PC-3 (cell line): ENCODE results near the gene PARP16. TPM values are rescaled to one million over a fixed set of nuclear protein-coding genes. Genes with fewer than 3 reads are reported as not detected.
A peak's percentile ranks its signal among the peaks of the same experiment; 100 is the strongest.

Source experiments
- ATAC-seq: fragments of 200-7000 bp; cut with Tn5 transposase; 2 replicates; pipeline ENCODE4 v1.9.1; 2020; ENCODE audit warnings: mild to moderate bottlenecking, moderate library complexity
- BruUV-seq: library from RNA; stranded (reverse); fragments of 400-500 nt; replicated peaks from 2 replicates; lab custom pipeline; 2021; lab: Mats Ljungman, UMichigan
- CTCF ChIA-PET: fragments of 300-600 bp; sonication (Branson Sonifier 250); formaldehyde crosslinking; loops from one replicate; lab custom pipeline; 2022; ENCODE audit warnings: antibody characterized with exemption; lab: Charles Lee
- POLR2A ChIA-PET: fragments of 300-600 bp; sonication (Branson Sonifier 250); formaldehyde crosslinking; loops from one replicate; lab custom pipeline; 2022; ENCODE audit warnings: antibody characterized with exemption; ENCODE audit not compliant: unreplicated experiment; lab: Charles Lee
- DNase-seq: peaks from one replicate; pipeline ENCODE4 v3.0.0-alpha.2; 2015
- H2AFZ ChIP-seq: fragments of 300-600 bp; sonication (generic); 2 replicates; pipeline ENCODE4 v1.6.0; 2016; ENCODE audit warnings: antibody characterized with exemption, low read length
- H3F3A ChIP-seq: fragments of 300-600 bp; sonication (generic); one replicate; pipeline ENCODE4 v1.6.0; 2017; ENCODE audit warnings: antibody characterized with exemption, low read length, control low read depth, mild to moderate bottlenecking; ENCODE audit not compliant: unreplicated experiment
- H3K27ac ChIP-seq: fragments of 300-600 bp; sonication (generic); 2 replicates; pipeline ENCODE4 v1.5.1; 2016; ENCODE audit warnings: mild to moderate bottlenecking, low read length
- H3K27me3 ChIP-seq: fragments of 300-600 bp; sonication (generic); 2 replicates; pipeline ENCODE4 v1.6.1; 2016; ENCODE audit warnings: low read length, mixed read lengths
- H3K36me3 ChIP-seq: fragments of 300-600 bp; sonication (generic); 2 replicates; pipeline ENCODE4 v1.6.1; 2016; ENCODE audit warnings: low read depth, mixed run types, low read length, mixed read lengths
- H3K4me1 ChIP-seq: fragments of 300-600 bp; sonication (generic); 2 replicates; pipeline ENCODE4 v1.5.1; 2016; ENCODE audit warnings: low read length; ENCODE audit not compliant: insufficient read depth
- H3K4me2 ChIP-seq: fragments of 300-600 bp; sonication (generic); 2 replicates; pipeline ENCODE4 v1.6.0; 2016; ENCODE audit warnings: low read length
- H3K4me3 ChIP-seq: fragments of 300-600 bp; sonication (generic); 2 replicates; pipeline ENCODE4 v1.5.1; 2016; ENCODE audit warnings: mild to moderate bottlenecking, low read length, mixed read lengths
- H3K79me2 ChIP-seq: fragments of 300-600 bp; sonication (generic); 2 replicates; pipeline ENCODE4 v1.6.1; 2017; ENCODE audit warnings: low read length, mixed read lengths
- H3K9ac ChIP-seq: fragments of 300-600 bp; sonication (generic); 2 replicates; pipeline ENCODE4 v1.6.0; 2016; ENCODE audit warnings: mild to moderate bottlenecking, low read length
- H3K9me2 ChIP-seq: fragments of 300-600 bp; sonication (generic); replicated peaks from 2 replicates; pipeline ENCODE4 v1.6.1; 2016; ENCODE audit warnings: mixed run types, low read length, mixed read lengths
- H3K9me3 ChIP-seq: fragments of 300-600 bp; sonication (generic); 2 replicates; pipeline ENCODE4 v1.6.1; 2016; ENCODE audit warnings: low read length, mixed read lengths
- H4K20me1 ChIP-seq: fragments of 300-600 bp; sonication (generic); 2 replicates; pipeline ENCODE4 v1.6.1; 2016; ENCODE audit warnings: low read length, mixed read lengths
- EZH2 ChIP-seq: fragments of 300-600 bp; sonication (generic); IDR thresholded peaks from one replicate; pipeline ENCODE4 v1.6.1; 2017; ENCODE audit warnings: antibody characterized with exemption, mild to moderate bottlenecking, low read length; ENCODE audit not compliant: unreplicated experiment
- EZH2phosphoT487 ChIP-seq: fragments of 300-600 bp; sonication (generic); IDR thresholded peaks from 2 replicates; pipeline ENCODE4 v1.6.1; 2018; ENCODE audit warnings: mild to moderate bottlenecking, antibody characterized with exemption, low read length, borderline replicate concordance
- intact Hi-C: fragments of 100-400 bp; cut with micrococcal nuclease; formaldehyde crosslinking; loops from 2 replicates; pipeline ENCODE4 v1.9.0; 2023
- total RNA-seq: library from RNA; depleted of rRNA; stranded (reverse); fragments of >200 nt; gene quantifications from 2 replicates; pipeline ENCODE4 v1.2.3, GENCODE V29; 2014
- TF ChIP-seq, protein P1 (sequence below): fragments of 300-600 bp; sonication (generic); conservative IDR thresholded peaks from 2 replicates; pipeline ENCODE4 v1.5.1; 2017; ENCODE audit warnings: antibody characterized with exemption, low read depth, mild to moderate bottlenecking, low read length

The PARP16 gene
- total RNA-seq, 1 experiment from 2014 or later = 6.4 TPM

DNA sequence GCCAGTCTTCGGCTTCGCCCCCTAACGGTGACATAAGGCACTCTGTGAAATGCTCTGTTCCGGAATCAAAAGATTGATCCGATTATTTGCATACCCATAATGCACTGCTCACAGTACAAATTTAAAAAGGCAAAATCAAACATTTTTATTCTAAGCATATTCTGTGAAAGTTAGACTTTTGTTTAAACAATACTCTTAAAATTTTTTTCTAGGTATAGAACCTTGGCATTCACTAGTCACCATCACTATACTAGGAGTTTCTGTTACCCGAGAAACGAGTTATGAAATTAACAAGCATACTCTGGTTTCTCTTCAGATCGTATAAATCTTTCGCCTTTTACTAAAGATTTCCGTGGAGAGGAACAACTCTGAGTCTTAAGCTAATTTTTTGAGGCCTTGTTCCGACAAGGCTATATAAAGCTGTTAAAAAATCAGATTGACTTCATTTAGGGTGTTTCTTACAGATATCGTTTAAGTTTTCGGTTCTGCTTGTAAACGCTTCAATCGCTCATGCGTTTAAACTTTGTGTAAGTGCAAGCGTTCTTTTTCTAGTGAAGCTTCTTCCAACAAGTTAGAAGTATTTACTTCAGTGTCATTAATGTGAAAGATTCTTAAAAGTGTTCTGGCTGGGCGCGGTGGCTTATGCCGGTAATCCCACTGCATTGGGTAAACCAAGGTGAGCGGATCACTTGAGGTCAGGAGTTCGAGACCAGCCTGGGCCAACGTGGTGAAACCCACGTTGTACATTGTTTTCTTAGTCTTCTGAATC is 17.9 kb upstream of the PARP16 start, which contains the start of gene RNU5B-1:
Gene RNU5B-1, plus strand, starts transcription at position 297 of the 769 bp plus-strand sequence.
- peak; percentile 79 for ATAC-seq

DNA sequence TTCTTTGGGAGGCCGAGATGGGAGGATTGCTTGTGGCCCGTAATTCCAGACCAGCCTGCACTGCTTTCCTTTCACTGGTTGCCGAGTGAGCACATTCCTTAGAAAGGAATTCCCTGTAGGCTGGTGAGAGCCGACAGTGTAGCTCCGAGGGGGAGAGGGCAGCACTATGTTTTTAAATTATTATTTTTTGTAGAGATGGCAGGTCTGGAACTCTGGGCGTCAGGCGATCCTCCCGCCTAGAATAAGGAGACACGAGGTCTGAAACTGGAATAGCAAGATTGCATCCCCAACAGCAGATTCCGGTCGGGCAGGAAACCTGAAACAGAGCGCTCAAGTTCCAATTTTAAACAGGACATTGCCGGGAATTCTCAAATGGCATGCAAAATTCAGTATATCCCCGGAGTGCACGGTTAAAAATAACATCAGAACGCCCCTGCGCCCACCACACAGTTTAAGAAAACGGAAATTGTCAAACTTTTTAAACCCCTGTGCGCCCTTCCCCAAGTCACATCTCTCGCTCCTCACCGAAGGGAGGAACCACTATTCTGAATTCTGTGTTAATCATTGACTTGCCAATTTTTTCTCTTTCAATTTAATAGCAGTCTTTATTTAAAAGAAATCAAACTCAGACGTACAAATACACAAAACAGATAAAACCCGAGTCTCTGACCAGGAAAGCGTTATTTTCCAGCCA is 17.2 kb upstream of the PARP16 start:
- peak overlapping the region; percentile 94 for H3K4me2 ChIP-seq
- H3F3A ChIP-seq = peaks cover 4% of the 10 kb centered on the region
- CTCF ChIA-PET = no interaction called here
- no peaks in the 10 kb centered on the region for H3K27me3 ChIP-seq
- ATAC-seq (peak; percentile 29; the same call in 1 of the 2 replicates), DNase-seq (peak; percentile 68)
- no peaks in the 10 kb centered on the region for H3K36me3 ChIP-seq
- TF ChIP-seq, protein P1, sequence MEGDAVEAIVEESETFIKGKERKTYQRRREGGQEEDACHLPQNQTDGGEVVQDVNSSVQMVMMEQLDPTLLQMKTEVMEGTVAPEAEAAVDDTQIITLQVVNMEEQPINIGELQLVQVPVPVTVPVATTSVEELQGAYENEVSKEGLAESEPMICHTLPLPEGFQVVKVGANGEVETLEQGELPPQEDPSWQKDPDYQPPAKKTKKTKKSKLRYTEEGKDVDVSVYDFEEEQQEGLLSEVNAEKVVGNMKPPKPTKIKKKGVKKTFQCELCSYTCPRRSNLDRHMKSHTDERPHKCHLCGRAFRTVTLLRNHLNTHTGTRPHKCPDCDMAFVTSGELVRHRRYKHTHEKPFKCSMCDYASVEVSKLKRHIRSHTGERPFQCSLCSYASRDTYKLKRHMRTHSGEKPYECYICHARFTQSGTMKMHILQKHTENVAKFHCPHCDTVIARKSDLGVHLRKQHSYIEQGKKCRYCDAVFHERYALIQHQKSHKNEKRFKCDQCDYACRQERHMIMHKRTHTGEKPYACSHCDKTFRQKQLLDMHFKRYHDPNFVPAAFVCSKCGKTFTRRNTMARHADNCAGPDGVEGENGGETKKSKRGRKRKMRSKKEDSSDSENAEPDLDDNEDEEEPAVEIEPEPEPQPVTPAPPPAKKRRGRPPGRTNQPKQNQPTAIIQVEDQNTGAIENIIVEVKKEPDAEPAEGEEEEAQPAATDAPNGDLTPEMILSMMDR = no peak
- TF ChIP-seq EZH2 = no peak
- no peak for TF ChIP-seq EZH2phosphoT487
- peak overlapping the region; percentile 96 for H2AFZ ChIP-seq
- H4K20me1 ChIP-seq = no peaks in the 10 kb centered on the region
- TSS peak; percentile 67 for BruUV-seq
- no peaks in the 10 kb centered on the region for H3K9me3 ChIP-seq
- H3K4me1 ChIP-seq = no peaks in the 10 kb centered on the region; the same call in 1 of the 2 replicates
- H3K9ac ChIP-seq = peak overlapping the region; percentile 76
- POLR2A ChIA-PET = interaction anchor here (1.0 kb wide), 1 partner anchor 17 kb away, joined by 5 read pairs; the partner anchor contains the start of gene PARP16
- intact Hi-C loops = loop anchor here (1.0 to 2.0 kb wide), 2 partner anchors 8 to 119 kb away; partner anchors contain the start of genes CLPX and RNU5A-1
- H3K79me2 ChIP-seq = no peaks in the 10 kb centered on the region
- peak overlapping the region; percentile 87 for H3K27ac ChIP-seq
- H3K9me2 ChIP-seq = no peaks in the 10 kb centered on the region
- H3K4me3 ChIP-seq = peak overlapping the region; percentile 70

More for the DNA sequence above, 17.9 kb upstream of the PARP16 start, which contains the start of gene RNU5B-1:
- Histone ChIP-seq H4K20me1 (no peaks in the 10 kb centered on the region), H3K36me3 (no peaks in the 10 kb centered on the region), H3K9ac (peak within 1 kb of the TSS; percentile 76), H3K79me2 (no peaks in the 10 kb centered on the region), H3F3A (peaks cover 4% of the 10 kb centered on the region), H3K4me1 (no peaks in the 10 kb centered on the region; the same call in 1 of the 2 replicates), H3K4me2 (peak within 1 kb of the TSS; percentile 94), H3K27ac (peak within 1 kb of the TSS; percentile 87), H3K9me2 (no peaks in the 10 kb centered on the region), H3K27me3 (no peaks in the 10 kb centered on the region), H3K4me3 (peak within 1 kb of the TSS; percentile 70), H2AFZ (peak within 1 kb of the TSS; percentile 96), H3K9me3 (no peaks in the 10 kb centered on the region)
- peak; percentile 91 for DNase-seq
- intact Hi-C loops = loop anchor here (1.0 to 2.0 kb wide), 2 partner anchors 8 to 120 kb away; partner anchors contain the start of genes CLPX and RNU5A-1
- ChIA-PET CTCF (interaction anchor here (0.6 kb wide), 1 partner anchor 250 kb away, joined by 4 read pairs; no protein-coding TSS in a partner anchor), POLR2A (interaction anchor here (0.6 to 1.3 kb wide), 9 partner anchors 12 to 1559 kb away, joined by 3 to 17 read pairs (median 3); partner anchors contain the start of genes CLPX and PARP16)
- TF ChIP-seq EZH2phosphoT487 (no peak), EZH2 (no peak)
- TF ChIP-seq, protein P1 = peak; percentile 86
- BruUV-seq = TSS peak; percentile 99
